ENCODE results near the gene CCDC197. TPM values are rescaled to one million over a fixed set of nuclear protein-coding genes. Genes with fewer than 3 reads are reported as not detected.

The CCDC197 gene
- total RNA-seq, 2 experiments from 2014 or later = not detected

GRCh38 chr14:93999573-93999972 lies 2.5 kb downstream of the CCDC197 start:
- no peak overlapping the region for H3K4me3 ChIP-seq (ENCODE audit: low read depth, low read length, poor library complexity, severe bottlenecking)
- CTCF ChIA-PET (ENCODE audit: unreplicated experiment) = interaction anchor here (1.0 to 3.2 kb wide), 5 partner anchors 12 to 62 kb away, joined by 3 to 23 read pairs (median 3); no protein-coding TSS in a partner anchor
- H3K36me3 ChIP-seq (ENCODE audit: insufficient read depth, low read length) = no peaks in the 10 kb centered on the region
- H3K4me1 ChIP-seq (ENCODE audit: insufficient read depth, low read length, poor library complexity, severe bottlenecking) = peaks cover 9% of the 10 kb centered on the region
- no peaks in the 10 kb centered on the region for H3K79me2 ChIP-seq (ENCODE audit: insufficient read depth, low read depth, low read length)
- POLR2A ChIA-PET = interaction anchor here (0.8 to 0.9 kb wide), 2 partner anchors 9 to 16 kb away, joined by 3 read pairs; no protein-coding TSS in a partner anchor
- TF ChIP-seq EZH2phosphoT487 (IDR thresholded peaks at IDR 0.05; ENCODE audit: borderline replicate concordance, low read depth, low read length) = no peak
- TF ChIP-seq CTCF (conservative IDR thresholded peaks at IDR 0.05; ENCODE audit: low read length) = 0 out of 2 replicates have a peak, but pooled peaks have one; percentile 17
- H4K20me1 ChIP-seq (ENCODE audit: insufficient read depth, low read length) = no peaks in the 10 kb centered on the region
- H2AFZ ChIP-seq (ENCODE audit: low read length) = no peak overlapping the region
- H3K4me2 ChIP-seq (ENCODE audit: low read length) = no peak overlapping the region
- H3K9me3 ChIP-seq (ENCODE audit: low read length) = no peaks in the 10 kb centered on the region
- no peaks in the 10 kb centered on the region for H3K9me2 ChIP-seq (ENCODE audit: insufficient read depth, low read length)
- intact Hi-C loops (cut with micrococcal nuclease; ENCODE audit: unreplicated experiment) = no loop called here
- no TSS peak for BruUV-seq (replicated peaks)
- DNase-seq (ENCODE audit: low spot score) = no peak
- H3K27ac ChIP-seq (ENCODE audit: low read depth, low read length, poor library complexity, severe bottlenecking) = no peak overlapping the region

- no TSS peak for BruUV-seq (replicated peaks)
- H3K4me2 ChIP-seq (ENCODE audit: low read length) = no peak overlapping the region
- POLR2A ChIA-PET = interaction anchor here (0.7 to 1.0 kb wide), 3 partner anchors 10 to 498 kb away, joined by 3 to 5 read pairs (median 3); no protein-coding TSS in a partner anchor
Measured at GRCh38 chr14:94000267-94000666, 3.2 kb downstream of the CCDC197 start.

More at GRCh38 chr14:94000267-94000666, 3.2 kb downstream of the CCDC197 start:
- H3K4me1 ChIP-seq (ENCODE audit: insufficient read depth, low read length, poor library complexity, severe bottlenecking) = peaks cover 9% of the 10 kb centered on the region
- no peaks in the 10 kb centered on the region for H3K36me3 ChIP-seq (ENCODE audit: insufficient read depth, low read length)
- no peak overlapping the region for H2AFZ ChIP-seq (ENCODE audit: low read length)
- TF ChIP-seq EZH2phosphoT487 (IDR thresholded peaks at IDR 0.05; ENCODE audit: borderline replicate concordance, low read depth, low read length) = no peak
- no peak for TF ChIP-seq CTCF (conservative IDR thresholded peaks at IDR 0.05; ENCODE audit: low read length)
- no peak overlapping the region for H3K4me3 ChIP-seq (ENCODE audit: low read depth, low read length, poor library complexity, severe bottlenecking)
- no peak overlapping the region for H3K27ac ChIP-seq (ENCODE audit: low read depth, low read length, poor library complexity, severe bottlenecking)
- CTCF ChIA-PET (ENCODE audit: unreplicated experiment) = interaction anchor here (1.0 to 3.2 kb wide), 5 partner anchors 11 to 63 kb away, joined by 3 to 23 read pairs (median 3); no protein-coding TSS in a partner anchor
- H3K79me2 ChIP-seq (ENCODE audit: insufficient read depth, low read depth, low read length) = no peaks in the 10 kb centered on the region
- intact Hi-C loops (cut with micrococcal nuclease; ENCODE audit: unreplicated experiment) = no loop called here
- H4K20me1 ChIP-seq (ENCODE audit: insufficient read depth, low read length) = no peaks in the 10 kb centered on the region
- H3K9me3 ChIP-seq (ENCODE audit: low read length) = no peaks in the 10 kb centered on the region
- no peaks in the 10 kb centered on the region for H3K9me2 ChIP-seq (ENCODE audit: insufficient read depth, low read length)
- no peak for DNase-seq (ENCODE audit: low spot score)

All from OCI-LY7 (cell line).